NK-92 (cell line): ENCODE data around the gene COL28A1.
"Not testable (repeated sequence)": the region's sequence is repeated elsewhere in the genome, so short reads cannot be mapped to it uniquely, and the experiment has no call there.

Source experiments
- DNase-seq: peaks from one replicate; lab custom pipeline; 2025; ENCODE audit not compliant: unreplicated experiment; lab: John Stamatoyannopoulos, UW

COL28A1 gene

DNA sequence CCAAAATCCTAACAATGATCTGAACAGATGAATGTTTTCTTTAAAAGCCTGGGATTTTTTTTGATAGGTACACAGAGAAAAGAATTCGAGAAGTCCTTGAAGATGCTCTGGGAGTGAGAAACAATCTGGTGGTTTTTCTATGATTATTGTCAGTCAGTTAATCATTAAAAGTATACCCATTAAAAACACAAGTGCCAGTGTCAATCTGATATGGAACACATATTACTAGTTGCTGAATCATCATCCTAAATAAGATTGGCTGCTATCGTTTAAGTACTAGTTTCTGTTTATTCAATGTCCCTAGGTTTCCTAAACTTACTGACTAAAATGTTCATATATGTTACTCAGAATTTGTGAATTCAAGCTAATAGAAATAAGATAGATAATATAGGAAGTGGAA, 16.1 kb downstream of the COL28A1 start:
- DNase-seq: no peak

DNA sequence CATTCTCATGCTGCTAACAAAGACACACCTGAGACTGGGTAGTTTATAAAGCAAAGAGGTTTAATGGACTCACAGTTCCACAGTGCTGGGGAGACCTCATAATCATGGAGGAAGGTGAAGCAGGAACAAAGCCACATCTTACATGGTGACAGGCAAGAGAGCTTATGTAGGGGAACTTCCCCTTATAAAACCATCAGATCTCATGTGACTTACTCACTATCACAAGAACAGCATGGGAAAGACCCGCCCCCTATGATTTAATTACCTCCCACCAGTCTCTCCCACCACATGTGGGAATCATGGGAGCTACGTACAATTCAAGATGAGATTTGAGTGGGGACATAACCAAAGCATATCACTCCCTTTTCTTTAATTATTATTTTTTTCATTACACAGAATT, 16.6 kb downstream of the COL28A1 start:
- DNase-seq: no peak

DNA sequence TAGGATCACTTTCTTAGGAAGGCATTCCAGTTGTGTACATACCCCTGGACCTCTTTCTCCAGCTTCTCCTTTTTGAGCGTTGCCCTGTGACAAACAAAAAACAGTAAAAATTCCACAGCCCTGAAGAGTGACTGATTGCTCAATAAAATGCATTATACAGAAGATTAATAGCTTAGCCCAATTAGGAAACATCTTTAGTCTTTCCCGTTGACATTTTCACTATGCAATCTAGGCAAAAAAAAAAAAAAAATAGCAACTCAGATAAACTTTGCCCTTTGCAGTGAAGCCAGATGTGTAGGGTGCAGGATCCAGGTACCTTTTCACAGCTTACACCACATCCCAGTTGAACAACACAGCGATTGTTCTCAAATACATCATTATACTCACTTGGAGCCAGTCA, 17.9 kb downstream of the COL28A1 start:
- DNase-seq: no peak

DNA sequence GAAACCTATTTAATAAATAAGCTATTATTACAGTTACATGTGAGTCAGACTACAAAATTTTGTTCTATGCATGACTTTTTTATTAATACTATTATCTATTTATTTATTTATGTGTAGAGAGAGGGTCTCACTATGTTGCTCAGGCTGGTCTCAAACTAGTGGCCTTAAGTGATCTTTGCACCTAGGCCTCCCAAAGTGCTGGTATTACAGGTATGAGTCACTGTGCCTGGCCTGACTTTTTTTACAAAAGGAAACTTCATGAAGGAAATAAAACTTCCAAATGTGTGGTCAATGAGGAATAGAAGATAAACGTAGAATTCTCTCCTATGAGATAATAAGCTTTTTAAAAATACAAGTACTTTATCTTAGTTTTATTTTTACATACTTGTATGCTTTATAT, 19.0 kb downstream of the COL28A1 start:
- no peak for DNase-seq

DNA sequence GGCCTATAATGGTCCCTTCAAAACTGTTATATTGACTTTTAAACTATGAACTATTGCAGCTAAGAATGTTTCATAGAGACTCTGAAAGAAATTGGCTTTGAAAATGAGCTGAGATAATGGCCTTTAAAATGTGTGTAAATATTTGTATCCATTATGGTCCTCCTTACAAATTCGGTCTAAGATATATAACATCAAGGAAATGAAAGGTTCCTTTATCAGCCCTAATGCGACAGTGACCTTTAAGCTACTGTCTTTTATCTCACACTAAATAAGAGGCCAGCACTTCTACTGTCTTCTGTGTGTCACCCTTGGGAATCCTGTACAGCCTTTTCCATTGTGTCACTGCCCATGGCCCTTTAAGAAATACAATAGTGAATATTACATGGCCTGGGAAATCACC, 19.5 kb downstream of the COL28A1 start:
- DNase-seq: no peak

DNA sequence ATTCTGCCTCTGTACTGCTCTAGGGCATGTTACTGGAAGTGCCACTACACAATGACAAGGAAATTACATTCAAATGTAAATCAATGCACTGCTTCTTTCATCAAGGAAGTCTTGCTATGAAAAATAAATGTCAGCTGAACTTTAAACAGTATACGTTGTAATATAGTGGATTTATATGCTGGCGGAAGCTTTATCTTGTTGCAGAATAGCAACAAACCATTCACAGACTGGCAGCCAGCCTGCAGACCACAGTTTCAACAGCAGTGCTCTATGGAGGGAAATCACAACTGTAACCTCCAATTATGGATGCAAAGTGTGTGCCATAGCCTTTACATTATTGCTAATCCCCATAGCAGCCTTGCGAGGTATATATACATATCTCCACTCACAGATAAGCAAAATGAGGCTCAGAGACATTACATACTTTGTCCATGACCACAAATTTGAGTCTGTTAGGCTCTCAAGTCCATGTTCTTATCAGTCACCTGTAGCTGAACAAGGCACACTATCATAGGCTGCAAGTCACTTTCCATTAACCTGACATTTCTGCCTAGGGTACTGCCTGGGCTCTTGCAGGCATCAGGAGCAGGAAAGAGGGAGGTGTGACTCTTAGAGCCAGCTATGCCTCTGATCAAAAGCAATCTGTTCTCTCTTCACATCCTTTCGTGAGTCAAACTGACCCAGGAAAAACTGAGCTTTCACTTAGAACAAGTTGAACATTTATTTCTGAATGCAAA, 22.6 kb downstream of the COL28A1 start:
- DNase-seq: no peak

DNA sequence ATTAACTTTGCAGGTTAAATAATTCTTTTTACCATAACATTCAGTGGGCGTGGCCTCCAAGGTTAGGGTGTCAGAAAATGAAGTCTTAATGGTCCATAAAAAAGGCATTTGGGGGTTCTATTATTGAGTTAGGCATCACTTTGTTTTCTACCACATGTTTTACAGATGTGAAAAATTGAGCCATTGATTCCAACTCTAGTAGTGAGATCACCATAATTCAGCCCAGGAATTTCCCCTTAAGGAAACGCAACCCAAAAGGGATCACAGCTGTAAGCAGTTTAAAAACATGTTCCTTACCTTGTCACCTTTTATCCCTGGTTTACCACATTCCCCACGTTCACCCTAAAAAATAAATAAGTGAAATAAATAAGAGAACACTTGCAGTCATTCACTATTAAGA, 24.9 kb downstream of the COL28A1 start:
- no peak for DNase-seq

DNA sequence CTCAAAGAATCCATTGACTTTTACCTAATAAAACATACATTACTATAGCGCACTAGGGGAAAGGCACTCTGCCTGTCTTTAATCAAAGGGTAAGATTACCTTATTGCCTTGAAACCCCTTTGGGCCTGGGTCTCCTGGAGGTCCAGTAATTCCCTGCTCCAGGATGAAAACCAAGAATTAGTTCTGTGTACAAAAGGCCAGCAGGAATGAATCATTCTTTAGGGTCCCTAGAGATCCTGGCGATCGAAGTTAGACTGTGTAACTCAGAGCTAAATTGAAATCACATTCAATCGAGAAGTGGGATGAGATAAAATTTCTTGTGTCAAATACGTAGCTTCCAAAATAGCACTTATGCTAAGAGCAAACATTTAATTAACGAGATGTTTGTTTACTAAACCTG, 29.8 kb downstream of the COL28A1 start:
- no peak for DNase-seq

DNA sequence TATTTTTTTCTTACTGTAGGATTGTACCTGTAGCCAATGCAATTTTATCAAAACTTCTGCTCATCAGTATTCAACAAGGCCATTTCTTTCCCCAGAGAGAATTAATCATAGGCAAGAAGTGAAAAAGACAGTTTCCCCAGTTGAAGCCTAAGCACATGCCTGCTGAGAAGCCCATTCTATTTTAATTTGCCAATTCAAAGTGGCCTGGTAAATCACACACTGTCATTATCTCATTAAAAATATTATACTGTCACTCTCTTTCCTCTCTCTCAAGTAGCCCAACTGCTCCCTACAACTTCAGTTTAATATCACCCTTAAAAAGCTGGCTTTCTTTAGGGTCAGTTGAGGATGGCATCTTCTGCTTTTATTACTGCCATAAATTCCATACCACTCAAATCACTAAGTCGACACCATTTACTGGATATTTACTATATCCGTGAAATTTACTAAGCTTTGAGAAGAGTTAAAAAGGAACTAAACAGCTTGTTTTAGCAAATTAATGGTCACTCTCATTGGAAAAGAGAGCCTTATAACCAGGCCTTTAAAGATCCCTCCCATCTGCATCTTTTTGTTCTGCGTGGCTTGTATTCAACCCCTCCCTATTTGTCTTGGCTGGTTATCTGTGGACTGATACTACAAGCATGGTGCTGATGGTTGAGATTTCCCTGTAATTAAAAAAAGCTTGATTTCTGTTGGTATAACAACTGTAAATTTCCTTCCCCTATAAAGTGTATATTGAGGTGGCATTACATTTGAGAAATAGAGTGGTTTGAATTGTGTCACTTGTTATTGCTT, 30.6 kb downstream of the COL28A1 start:
- no peak for DNase-seq

DNA sequence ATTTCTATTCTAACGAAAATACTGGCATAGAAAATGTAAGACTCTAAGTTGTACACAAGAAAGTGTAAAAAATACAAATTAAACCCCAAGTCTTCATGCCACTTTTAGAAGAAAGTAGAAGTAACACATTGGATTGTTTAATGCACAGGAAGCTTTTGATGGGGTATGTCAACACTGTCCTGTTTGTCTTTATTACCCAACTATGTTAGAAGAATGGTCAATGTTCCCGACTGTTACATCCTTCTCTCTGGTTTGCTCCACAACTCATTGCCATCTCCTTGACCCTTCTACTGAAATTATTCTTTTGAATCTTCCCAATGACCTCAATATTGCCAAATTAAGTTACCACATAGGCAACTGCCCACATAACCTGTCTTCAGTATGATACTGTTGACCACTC, 35.8 kb downstream of the COL28A1 start:
- no peak for DNase-seq

DNA sequence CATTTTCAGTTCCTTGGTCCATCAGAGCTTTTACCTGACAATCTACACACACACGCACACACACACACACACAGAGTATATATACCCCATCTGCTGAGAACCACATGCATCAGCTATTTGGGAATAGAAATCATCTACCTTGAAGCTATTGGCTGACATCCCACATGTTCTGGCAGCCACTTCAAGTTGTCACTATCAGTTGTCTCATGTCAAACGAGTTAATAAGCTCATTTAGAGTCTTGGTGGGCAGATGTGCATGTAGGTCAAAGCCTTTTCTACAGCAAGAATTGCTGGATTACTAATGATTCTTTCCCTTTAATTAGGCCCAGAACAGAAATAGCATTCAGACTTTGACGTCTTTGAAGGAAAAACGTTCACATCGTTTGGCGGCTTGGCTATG, 36.8 kb downstream of the COL28A1 start:
- DNase-seq: no peak

DNA sequence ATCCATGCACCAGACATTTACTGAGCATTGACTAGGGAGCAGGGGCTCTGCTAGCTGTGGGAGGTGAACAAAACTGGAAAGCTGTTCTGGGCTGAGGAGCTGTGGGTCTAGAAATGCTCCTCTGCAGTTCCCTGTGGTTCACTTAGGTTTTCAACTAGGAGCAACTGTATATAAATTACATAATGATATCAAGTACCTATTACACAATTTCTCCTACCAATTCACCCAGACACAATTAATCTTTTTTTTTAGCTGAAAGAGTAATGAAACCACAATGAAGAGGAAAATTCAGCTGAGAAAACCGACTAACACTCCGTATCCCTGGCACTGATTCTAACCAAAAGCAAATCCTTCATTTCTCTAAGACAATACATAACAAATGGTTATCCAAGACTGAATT, 39.4 kb downstream of the COL28A1 start:
- DNase-seq: no peak

DNA sequence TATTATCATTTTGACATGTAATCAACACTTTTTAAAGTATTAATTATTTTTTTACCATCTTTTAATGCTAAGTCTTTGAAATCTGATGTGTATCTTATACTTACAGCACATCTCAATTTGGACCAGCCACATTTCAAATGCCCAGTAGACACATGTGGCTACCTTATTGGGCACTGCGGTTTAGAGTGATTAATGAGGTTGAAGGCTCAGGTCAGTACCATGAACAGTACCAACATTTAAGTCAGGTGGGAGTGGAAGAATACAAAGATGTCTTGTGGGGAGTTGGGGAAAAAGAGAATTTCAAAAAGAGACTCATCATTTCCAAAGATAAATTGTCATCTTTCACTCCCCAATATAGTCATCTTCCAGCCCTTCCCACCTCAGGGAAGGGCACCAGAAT, 40.5 kb downstream of the COL28A1 start:
- DNase-seq: no peak

DNA sequence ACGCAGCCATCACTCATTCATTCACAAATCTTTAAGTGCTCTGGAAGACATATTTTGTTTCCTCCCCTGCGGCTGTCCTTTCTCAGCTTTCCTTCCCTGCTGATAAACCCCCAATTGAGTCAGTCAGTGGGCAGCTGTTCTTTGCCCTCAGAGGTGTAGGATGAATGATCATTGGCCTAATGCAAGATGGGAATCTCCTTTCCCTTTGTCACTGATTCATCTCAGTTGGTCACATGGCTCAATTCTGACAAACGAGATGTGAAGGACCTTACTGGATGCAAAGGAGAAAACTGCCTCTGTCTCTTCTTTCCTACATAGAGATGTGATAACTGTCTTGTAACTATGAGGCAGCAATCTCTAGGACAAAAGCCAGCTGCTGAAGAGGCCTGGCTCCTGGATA, 44.6 kb downstream of the COL28A1 start:
- DNase-seq: no peak

DNA sequence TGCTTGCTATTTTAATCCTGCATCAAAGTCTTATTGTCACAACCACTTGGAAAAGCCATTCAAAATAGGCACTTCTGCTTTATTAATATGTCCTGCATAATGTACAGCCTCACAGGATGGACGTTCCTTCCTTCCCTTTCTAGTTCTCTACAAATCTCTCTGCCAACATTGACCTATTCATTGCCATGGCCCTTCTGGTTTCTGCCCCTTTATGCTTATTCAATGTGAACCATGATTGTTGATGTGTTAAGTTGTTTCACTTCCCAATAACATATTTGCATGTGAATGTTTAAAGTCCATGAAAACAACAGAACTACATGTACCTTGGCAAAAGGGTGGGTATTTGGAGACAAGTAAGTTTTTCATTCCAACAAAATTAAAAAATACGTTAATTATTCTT, 45.7 kb downstream of the COL28A1 start:
- DNase-seq: no peak

DNA sequence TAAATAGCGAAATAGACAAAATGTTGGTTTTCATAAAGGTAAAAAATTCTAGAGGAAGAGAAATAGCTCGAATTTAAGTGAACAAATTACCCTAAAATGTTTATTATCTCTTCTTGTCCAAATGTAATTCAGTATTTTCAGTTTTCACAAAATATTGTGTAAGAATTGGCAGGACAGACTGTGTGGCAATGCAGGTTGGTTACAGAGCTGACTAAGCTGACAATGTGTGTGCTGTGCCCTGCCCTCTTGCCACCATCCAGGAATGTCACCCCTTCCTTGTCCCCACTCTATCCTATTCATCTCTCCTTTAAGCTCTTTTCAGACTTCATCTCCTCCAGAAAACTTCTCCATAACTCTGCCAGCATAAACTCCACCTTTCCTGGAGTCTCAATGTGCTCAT, 46.1 kb downstream of the COL28A1 start:
- no peak for DNase-seq

DNA sequence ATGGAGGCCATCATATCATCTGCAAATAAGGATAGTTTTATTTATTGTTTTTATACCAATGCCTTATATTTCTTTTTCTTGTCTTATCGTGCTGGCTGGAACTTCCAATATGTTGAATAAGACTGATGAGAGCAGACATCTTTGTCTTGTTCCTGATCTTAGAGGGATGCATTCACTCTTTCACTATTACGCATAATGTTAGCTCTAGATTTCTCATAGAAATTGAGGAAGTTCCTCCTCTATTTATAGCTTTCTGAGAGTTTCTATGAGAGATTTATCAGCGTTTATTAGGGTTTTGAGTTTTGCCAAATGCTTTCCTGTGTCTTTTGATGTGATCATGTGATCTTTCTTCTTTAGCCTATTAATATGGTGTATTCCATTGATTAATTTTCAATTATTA, 49.3 kb downstream of the COL28A1 start:
- DNase-seq: no peak

DNA sequence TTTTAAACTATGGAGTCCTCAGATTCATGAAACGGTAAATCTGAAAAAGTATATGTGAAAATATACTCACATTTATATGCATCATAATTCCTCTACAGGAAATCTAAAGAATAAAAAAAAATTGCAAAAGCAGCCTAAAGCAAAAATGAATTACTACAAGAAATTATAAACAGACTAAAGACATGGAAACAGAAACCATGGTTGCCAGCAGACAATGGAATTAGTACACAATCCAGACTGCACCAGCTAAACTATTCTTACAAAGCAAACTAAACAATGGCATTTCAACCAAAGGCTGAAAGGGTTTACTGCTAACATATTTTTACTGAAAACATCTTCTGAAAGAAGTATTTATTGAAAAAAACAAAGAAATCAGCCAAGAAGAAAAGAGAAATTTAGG, 51.6 kb downstream of the COL28A1 start:
- no peak for DNase-seq

DNA sequence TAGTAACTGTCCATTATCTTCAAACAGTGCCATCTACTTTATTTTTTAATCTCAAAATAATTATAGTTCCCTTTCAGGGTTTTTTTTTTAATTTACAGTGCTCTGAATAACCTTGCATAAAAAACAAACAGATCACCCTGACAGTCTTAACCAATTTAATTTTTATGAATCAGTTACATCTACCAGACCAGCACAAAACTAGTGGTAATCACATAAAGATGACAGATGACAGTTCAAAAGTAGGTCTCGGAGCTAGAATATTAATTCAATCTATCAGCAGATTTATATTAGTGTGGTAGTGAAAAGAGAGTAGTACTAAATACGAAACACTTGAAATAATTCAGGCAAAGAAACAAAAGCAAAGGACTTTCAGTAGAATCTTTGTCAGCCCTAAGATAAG, 53.9 kb downstream of the COL28A1 start:
- no peak for DNase-seq

DNA sequence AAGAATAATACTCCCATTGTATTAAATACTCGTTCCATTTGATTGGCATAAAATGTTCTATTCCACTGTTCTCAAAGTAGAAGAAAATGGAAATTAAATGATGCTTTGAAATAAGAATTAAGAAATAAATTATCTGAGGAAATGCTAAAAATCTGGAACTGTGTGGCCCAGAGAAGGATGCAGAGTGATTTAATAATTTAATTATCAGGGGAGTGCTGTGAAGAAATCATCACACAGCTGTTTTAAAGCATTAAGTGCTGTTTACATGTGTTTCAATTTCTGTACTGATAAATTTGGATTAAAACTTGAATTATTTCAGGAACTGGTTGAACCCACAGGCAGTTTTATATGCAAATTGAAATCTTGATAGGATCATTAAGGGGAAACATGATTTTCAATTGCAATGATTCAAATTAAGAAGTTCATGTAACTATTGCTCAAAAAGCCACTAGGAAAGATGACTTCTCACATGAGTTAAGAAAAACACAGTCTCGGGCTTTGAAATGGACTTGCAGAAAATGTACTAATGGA, 56.3 kb downstream of the COL28A1 start:
- DNase-seq: no peak

DNA sequence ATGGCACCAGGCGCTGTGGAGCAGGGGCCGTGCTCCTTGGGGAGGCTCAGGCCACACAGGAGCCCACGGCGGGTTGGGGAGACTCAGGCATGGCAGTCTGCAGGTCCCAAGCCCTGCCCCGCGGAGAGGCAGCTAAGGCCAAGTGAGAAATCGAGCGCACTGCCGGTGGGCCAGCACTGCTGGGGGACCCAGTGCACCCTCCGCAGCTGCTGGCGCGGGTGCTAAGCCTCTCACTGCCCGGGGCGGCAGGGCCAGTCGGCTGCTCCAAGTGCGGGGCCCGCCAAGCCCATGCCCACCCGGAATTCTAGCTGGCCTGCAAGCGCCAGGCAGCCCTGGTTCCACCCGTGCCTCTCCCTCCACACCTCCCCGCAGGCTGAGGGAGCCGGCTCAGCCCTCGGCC, 57.1 kb downstream of the COL28A1 start:
- DNase-seq: no peak

DNA sequence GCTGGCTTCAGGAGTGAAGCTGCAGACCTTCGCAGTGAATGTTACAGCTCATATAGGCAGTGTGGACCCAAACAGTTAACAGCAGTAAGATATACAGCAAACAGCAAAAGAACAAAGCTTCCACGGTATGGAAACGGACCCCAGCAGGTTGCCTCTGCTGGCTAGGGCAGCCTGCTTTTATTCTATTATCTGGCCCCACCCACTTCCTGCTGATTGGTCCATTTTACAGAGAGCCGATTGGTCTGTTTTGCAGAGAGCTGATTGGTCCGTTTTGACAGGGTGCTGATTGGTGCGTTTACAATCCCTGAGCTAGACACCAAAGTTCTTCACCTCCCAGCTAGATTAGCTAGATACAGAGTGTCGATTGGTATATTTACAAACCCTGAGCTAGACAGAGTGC, 58.0 kb downstream of the COL28A1 start:
- not testable (repeated sequence) for DNase-seq
